ENCODE data around the gene DNAH9.

DNAH9 gene

DNA sequence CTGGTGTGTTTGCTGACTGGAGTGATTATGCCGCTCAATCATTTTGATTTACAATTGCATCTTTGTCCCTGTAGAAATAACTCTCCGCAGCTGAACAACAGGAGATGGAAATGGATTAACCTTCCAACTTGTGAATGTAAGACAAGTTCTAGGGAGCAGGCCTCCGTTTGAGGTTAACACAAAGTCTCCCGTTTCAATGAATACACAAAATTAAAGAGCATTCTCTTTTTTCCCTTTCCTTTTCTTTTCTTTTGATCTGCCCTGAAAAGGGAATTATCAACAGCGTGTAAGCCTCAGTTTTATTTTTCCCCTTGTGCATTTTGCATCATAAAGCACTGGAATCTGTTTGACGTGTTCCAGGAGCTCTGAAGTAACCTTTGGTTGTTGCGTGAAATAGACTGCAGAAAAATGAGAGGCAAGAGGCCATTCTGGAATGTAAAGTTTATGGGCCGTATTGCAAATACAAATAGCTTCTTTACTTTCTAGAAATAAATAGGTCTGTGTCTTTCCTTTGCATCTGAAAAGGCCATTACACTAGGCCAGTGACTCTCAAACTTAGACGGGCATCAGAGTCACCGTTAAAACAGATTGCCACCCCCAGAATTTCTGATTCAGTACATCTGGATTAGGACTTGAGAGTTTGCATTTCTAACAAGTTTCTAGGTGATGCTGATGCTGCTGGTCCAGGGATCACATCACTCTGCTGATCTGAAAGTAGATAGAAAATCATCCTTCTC is 234.3 kb downstream of the DNAH9 start:
- Histone ChIP-seq H3K4me3 (ENCODE audit: extremely low read depth, insufficient read depth, low read length, poor library complexity, severe bottlenecking) (no peak overlapping the region), H3K4me1 (ENCODE audit: control insufficient read depth, insufficient read depth, low read length, poor library complexity, severe bottlenecking) (no peaks in the 10 kb centered on the region), H3K36me3 (ENCODE audit: control insufficient read depth, insufficient read depth, low read length) (no peaks in the 10 kb centered on the region), H3K9me3 (ENCODE audit: control insufficient read depth, low read length) (no peaks in the 10 kb centered on the region), H3K27ac (ENCODE audit: low read depth, low read length, severe bottlenecking) (no peak overlapping the region)
- 82 to 86% methylated on average over 5 to 7 of the region's 10 CpGs for WGBS, 2 experiments (ENCODE audit: insufficient coverage in 2 of 2)

DNA sequence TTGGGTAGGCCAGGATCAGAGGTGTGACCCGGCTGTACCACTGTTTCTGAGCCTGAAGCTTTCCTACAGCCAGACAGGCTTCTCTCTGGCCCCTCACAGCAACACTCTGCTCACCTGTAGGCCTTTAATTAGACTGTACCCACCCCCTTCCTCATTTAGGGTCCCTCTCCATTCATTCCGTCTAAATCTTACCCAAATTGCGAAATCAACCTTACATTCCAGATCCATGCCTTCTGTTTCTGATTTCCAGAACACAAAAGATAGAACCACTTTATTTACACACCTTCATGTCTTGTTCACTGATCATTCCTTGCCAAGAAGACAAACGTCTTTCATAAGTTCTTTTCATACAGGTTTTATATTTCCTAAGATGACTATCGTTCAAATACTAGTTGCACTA is 238.2 kb downstream of the DNAH9 start:
- 84 to 90% methylated on average over 3 to 4 of the region's 5 CpGs for WGBS, 2 experiments (ENCODE audit: insufficient coverage in 2 of 2)
- H3K36me3 ChIP-seq (ENCODE audit: control insufficient read depth, insufficient read depth, low read length) = no peaks in the 10 kb centered on the region

GRCh38 chr17:11840052-11840451 is 241.8 kb downstream of the DNAH9 start:
- Histone ChIP-seq H3K9me3 (ENCODE audit: control insufficient read depth, low read length) (no peaks in the 10 kb centered on the region), H3K4me3 (ENCODE audit: extremely low read depth, insufficient read depth, low read length, poor library complexity, severe bottlenecking) (no peak overlapping the region)

More for the DNA sequence above, 238.2 kb downstream of the DNAH9 start:
- Histone ChIP-seq H3K4me3 (ENCODE audit: extremely low read depth, insufficient read depth, low read length, poor library complexity, severe bottlenecking) (no peak overlapping the region), H3K4me1 (ENCODE audit: control insufficient read depth, insufficient read depth, low read length, poor library complexity, severe bottlenecking) (no peaks in the 10 kb centered on the region), H3K27ac (ENCODE audit: low read depth, low read length, severe bottlenecking) (no peak overlapping the region), H3K9me3 (ENCODE audit: control insufficient read depth, low read length) (no peaks in the 10 kb centered on the region)

GRCh38 chr17:11840831-11841230 is 242.6 kb downstream of the DNAH9 start:
- Histone ChIP-seq H3K27ac (ENCODE audit: low read depth, low read length, severe bottlenecking) (no peak overlapping the region), H3K4me1 (ENCODE audit: control insufficient read depth, insufficient read depth, low read length, poor library complexity, severe bottlenecking) (no peaks in the 10 kb centered on the region), H3K4me3 (ENCODE audit: extremely low read depth, insufficient read depth, low read length, poor library complexity, severe bottlenecking) (no peak overlapping the region), H3K36me3 (ENCODE audit: control insufficient read depth, insufficient read depth, low read length) (no peaks in the 10 kb centered on the region), H3K9me3 (ENCODE audit: control insufficient read depth, low read length) (no peaks in the 10 kb centered on the region)
- 100% methylated on average over 1 of the region's 2 CpGs for WGBS, 2 experiments (ENCODE audit: insufficient coverage in 2 of 2)

More at GRCh38 chr17:11840052-11840451, 241.8 kb downstream of the DNAH9 start:
- no CpG with 5 or more reads among the region's 2 CpGs for WGBS, 2 experiments (ENCODE audit: insufficient coverage in 2 of 2)
- H3K27ac ChIP-seq (ENCODE audit: low read depth, low read length, severe bottlenecking) = no peak overlapping the region
- H3K36me3 ChIP-seq (ENCODE audit: control insufficient read depth, insufficient read depth, low read length) = no peaks in the 10 kb centered on the region
- no peaks in the 10 kb centered on the region for H3K4me1 ChIP-seq (ENCODE audit: control insufficient read depth, insufficient read depth, low read length, poor library complexity, severe bottlenecking)

DNA sequence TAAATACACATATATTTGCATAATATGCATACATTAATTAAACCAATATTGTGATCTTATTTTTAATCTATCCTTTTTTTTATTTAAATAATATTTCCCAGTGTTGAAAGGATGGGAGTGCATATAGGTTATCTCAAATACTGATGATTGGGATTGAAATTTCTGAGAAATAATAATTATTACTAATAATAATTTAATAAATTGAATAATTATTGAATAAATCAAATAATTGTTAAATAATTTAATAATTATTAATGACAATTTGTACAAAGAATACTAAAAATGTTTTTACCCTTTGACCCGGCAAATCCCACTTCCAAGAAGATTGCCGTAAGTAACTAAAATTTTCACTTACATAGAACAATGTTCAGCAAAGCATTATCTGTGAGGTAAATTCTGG is 250.1 kb downstream of the DNAH9 start:
- no peak overlapping the region for H3K4me3 ChIP-seq (ENCODE audit: extremely low read depth, insufficient read depth, low read length, poor library complexity, severe bottlenecking)
- no peaks in the 10 kb centered on the region for H3K36me3 ChIP-seq (ENCODE audit: control insufficient read depth, insufficient read depth, low read length)
- no peak overlapping the region for H3K27ac ChIP-seq (ENCODE audit: low read depth, low read length, severe bottlenecking)
- H3K9me3 ChIP-seq (ENCODE audit: control insufficient read depth, low read length) = no peaks in the 10 kb centered on the region
- no CpG with 5 or more reads among the region's 2 CpGs for WGBS, 2 experiments (ENCODE audit: insufficient coverage in 2 of 2)
- H3K4me1 ChIP-seq (ENCODE audit: control insufficient read depth, insufficient read depth, low read length, poor library complexity, severe bottlenecking) = no peaks in the 10 kb centered on the region

GRCh38 chr17:11852231-11852630 is 254.0 kb downstream of the DNAH9 start:
- 67 to 93% methylated on average over 3 of the region's 4 CpGs for WGBS, 2 experiments (ENCODE audit: insufficient coverage in 2 of 2)
- no peaks in the 10 kb centered on the region for H3K9me3 ChIP-seq (ENCODE audit: control insufficient read depth, low read length)
- H3K27ac ChIP-seq (ENCODE audit: low read depth, low read length, severe bottlenecking) = no peak overlapping the region
- H3K36me3 ChIP-seq (ENCODE audit: control insufficient read depth, insufficient read depth, low read length) = no peaks in the 10 kb centered on the region
- H3K4me1 ChIP-seq (ENCODE audit: control insufficient read depth, insufficient read depth, low read length, poor library complexity, severe bottlenecking) = peaks cover 2% of the 10 kb centered on the region
- no peak overlapping the region for H3K4me3 ChIP-seq (ENCODE audit: extremely low read depth, insufficient read depth, low read length, poor library complexity, severe bottlenecking)

GRCh38 chr17:11852912-11853311 is 254.6 kb downstream of the DNAH9 start:
- H3K27ac ChIP-seq (ENCODE audit: low read depth, low read length, severe bottlenecking) = peak overlapping the region; percentile 64
- H3K36me3 ChIP-seq (ENCODE audit: control insufficient read depth, insufficient read depth, low read length) = no peaks in the 10 kb centered on the region
- 100% methylated on average over 2 of the region's 2 CpGs; no CpG with 5 or more reads in 1 of the 2 experiments for WGBS, 2 experiments (ENCODE audit: insufficient coverage in 2 of 2)
- no peaks in the 10 kb centered on the region for H3K9me3 ChIP-seq (ENCODE audit: control insufficient read depth, low read length)
- H3K4me1 ChIP-seq (ENCODE audit: control insufficient read depth, insufficient read depth, low read length, poor library complexity, severe bottlenecking) = peaks cover 2% of the 10 kb centered on the region
- no peak overlapping the region for H3K4me3 ChIP-seq (ENCODE audit: extremely low read depth, insufficient read depth, low read length, poor library complexity, severe bottlenecking)

DNA sequence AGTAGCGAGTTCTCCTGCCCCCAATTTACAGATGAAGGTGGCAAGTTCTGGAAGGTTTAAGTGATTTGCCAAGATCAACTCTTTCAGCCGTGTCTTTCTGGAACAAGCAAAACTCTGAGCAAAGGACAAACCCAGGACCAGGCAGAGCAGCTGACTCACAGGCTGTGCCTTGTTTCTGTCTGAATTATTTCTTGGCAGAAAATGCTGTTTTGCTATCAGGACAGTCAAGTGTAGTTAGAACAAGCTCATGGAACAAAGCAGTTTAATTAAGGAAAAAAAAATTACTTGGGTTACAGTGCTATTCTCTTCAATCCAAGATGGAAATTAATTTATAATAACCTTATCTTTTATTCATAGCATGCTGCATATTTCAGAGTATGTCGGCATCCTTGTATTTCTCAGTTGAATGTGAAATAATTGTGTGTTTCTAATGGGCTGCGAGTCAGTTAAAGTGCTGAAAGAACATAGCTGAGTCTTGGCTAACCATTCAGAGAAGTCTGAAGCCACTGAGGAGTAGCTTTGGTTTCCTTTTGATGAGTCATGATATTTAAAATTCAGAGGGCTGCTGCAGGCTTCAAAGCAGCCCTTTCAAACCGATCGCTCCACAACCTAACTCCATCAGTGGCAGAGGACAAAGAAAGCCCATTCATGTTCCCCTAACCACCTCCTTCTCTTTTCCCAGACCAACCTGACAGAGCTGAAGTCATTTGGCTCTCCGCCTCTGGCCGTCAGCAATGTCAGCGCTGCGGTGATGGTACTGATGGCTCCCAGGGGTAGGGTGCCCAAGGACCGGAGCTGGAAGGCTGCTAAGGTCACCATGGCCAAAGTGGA is 255.3 kb downstream of the DNAH9 start:
- no peak overlapping the region for H3K4me3 ChIP-seq (ENCODE audit: extremely low read depth, insufficient read depth, low read length, poor library complexity, severe bottlenecking)
- 66 to 82% methylated on average over 7 to 10 of the region's 11 CpGs for WGBS, 2 experiments (ENCODE audit: insufficient coverage in 2 of 2)
- H3K4me1 ChIP-seq (ENCODE audit: control insufficient read depth, insufficient read depth, low read length, poor library complexity, severe bottlenecking) = peaks cover 2% of the 10 kb centered on the region
- no peaks in the 10 kb centered on the region for H3K36me3 ChIP-seq (ENCODE audit: control insufficient read depth, insufficient read depth, low read length)
- H3K9me3 ChIP-seq (ENCODE audit: control insufficient read depth, low read length) = no peaks in the 10 kb centered on the region
- peak overlapping the region; percentile 64 for H3K27ac ChIP-seq (ENCODE audit: low read depth, low read length, severe bottlenecking)

GRCh38 chr17:11855306-11855705 is 257.0 kb downstream of the DNAH9 start:
- H3K4me3 ChIP-seq (ENCODE audit: extremely low read depth, insufficient read depth, low read length, poor library complexity, severe bottlenecking) = no peak overlapping the region
- no peaks in the 10 kb centered on the region for H3K36me3 ChIP-seq (ENCODE audit: control insufficient read depth, insufficient read depth, low read length)
- H3K4me1 ChIP-seq (ENCODE audit: control insufficient read depth, insufficient read depth, low read length, poor library complexity, severe bottlenecking) = peaks cover 2% of the 10 kb centered on the region
- H3K9me3 ChIP-seq (ENCODE audit: control insufficient read depth, low read length) = no peaks in the 10 kb centered on the region
- H3K27ac ChIP-seq (ENCODE audit: low read depth, low read length, severe bottlenecking) = no peak overlapping the region
- WGBS, 2 experiments (ENCODE audit: insufficient coverage in 2 of 2) = 89% methylated on average over 1 of the region's 1 CpG

- 100% methylated on average over 3 of the region's 4 CpGs; no CpG with 5 or more reads in 1 of the 2 experiments for WGBS, 2 experiments (ENCODE audit: insufficient coverage in 2 of 2)
- Histone ChIP-seq H3K27ac (ENCODE audit: low read depth, low read length, severe bottlenecking) (no peak overlapping the region), H3K4me3 (ENCODE audit: extremely low read depth, insufficient read depth, low read length, poor library complexity, severe bottlenecking) (no peak overlapping the region), H3K9me3 (ENCODE audit: control insufficient read depth, low read length) (no peaks in the 10 kb centered on the region), H3K4me1 (ENCODE audit: control insufficient read depth, insufficient read depth, low read length, poor library complexity, severe bottlenecking) (peaks cover 2% of the 10 kb centered on the region), H3K36me3 (ENCODE audit: control insufficient read depth, insufficient read depth, low read length) (no peaks in the 10 kb centered on the region)
These were observed 258.7 kb downstream of the DNAH9 start for GRCh38 chr17:11857006-11857405.

Measured in mesodermal cell (in vitro differentiated cells).